Esophagus squamous epithelium (tissue), 5 donors: Measurements from ENCODE around the gene CADPS. TPM values are rescaled to one million over a fixed set of nuclear protein-coding genes. Genes with fewer than 3 reads are reported as not detected.

Source experiments
- DNase-seq: peaks from one replicate; lab custom pipeline; 2025; lab: John Stamatoyannopoulos, UW
- H3K27ac ChIP-seq, 4 donors: fragments of 200-600 bp; sonication (generic); one replicate each; pipeline ENCODE4 v1.5.1; 2016 to 2019; ENCODE audit warnings: mild to moderate bottlenecking in 1 of 4
- H3K27me3 ChIP-seq, 4 donors: fragments of 200-600 bp; sonication (generic); 1 replicate in 3 of 4; 2 replicates in 1 of 4; pipeline versions ENCODE4 v1.5.1 to v1.6.0; 2017 to 2021; ENCODE audit warnings: antibody characterized with exemption in 1 of 4
- H3K36me3 ChIP-seq, 3 donors: fragments of 200-600 bp; sonication (generic); one replicate each; pipeline ENCODE4 v1.5.1; 2016 to 2019
- H3K4me1 ChIP-seq, 3 donors: fragments of 200-600 bp; sonication (generic); one replicate each; pipeline ENCODE4 v1.5.1; 2017 to 2019
- H3K4me3 ChIP-seq, 4 donors: fragments of 200-600 bp; sonication (generic); 1 replicate in 3 of 4; 2 replicates in 1 of 4; pipeline ENCODE4 v1.5.1; 2016 to 2019; ENCODE audit warnings: mild to moderate bottlenecking in 2 of 4, moderate library complexity in 1 of 4
- H3K9me3 ChIP-seq, 3 donors: fragments of 200-600 bp; sonication (generic); one replicate each; pipeline ENCODE4 v1.5.1; 2016 to 2019
- POLR2A ChIP-seq, 4 donors: fragments of 450-650 bp; IDR thresholded peaks; one replicate each; pipeline ENCODE4 v1.6.1; 2017; ENCODE audit warnings: antibody characterized with exemption in 4 of 4, mild to moderate bottlenecking in 4 of 4, moderate library complexity in 3 of 4
- WGBS, 2 donors: methylation state at CpG; one replicate each; pipeline ENCODE4 v1.1.5; 2018; 5-methylcytosine and 5-hydroxymethylcytosine counted together
- intact Hi-C: fragments of 100-400 bp; cut with DNase I; formaldehyde crosslinking; loops from one replicate; pipeline ENCODE4 v1.15.0; 2022
- total RNA-seq, 4 donors: library from RNA; depleted of rRNA; stranded (reverse); fragments of >200 nt; gene quantifications; one replicate each; pipeline ENCODE4 v1.1.0, GENCODE V29; 2016
- TF ChIP-seq, protein P1 (sequence below), 6 experiments: fragments of 450-650 bp in 4 of 6; fragments of 200-600 bp in 2 of 6; sonication (generic) in 2 of 6; IDR thresholded peaks; one replicate each; pipeline ENCODE4 v1.5.1; 2016 to 2019; ENCODE audit warnings: antibody characterized with exemption in 6 of 6, mild to moderate bottlenecking in 4 of 6, moderate library complexity in 4 of 6
- donor health status: DM: yes; HTN: yes; CAD: no.

CADPS gene
- total RNA-seq, 4 donors from 2014 or later: 0.09 to 4.8 TPM; not detected in 2

DNA sequence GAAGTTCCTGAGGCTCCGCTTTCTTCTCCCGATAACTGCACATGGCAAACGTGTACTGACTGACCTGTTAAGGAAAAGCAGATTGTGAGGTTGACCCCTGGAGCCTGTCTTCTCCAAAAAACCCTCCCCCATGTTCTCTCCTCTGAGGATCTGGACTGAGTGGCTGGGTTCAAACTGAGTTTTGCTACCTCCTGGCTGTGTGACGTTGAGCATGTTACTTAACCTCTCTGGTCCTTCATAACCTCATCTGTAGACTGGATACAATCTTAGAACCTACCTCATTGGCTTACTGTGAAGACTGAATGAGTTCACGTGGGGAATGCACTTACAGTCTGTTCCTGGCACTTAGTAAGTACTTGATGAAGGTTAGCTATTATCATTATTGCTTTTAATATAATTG is 317.8 kb downstream of the CADPS start:
- 67 to 80% methylated on average over 5 of the region's 5 CpGs for WGBS, 2 donors
- no peak overlapping the region for H3K4me3 ChIP-seq
- TF ChIP-seq POLR2A (IDR thresholded peaks at IDR 0.05): no peak
- TF ChIP-seq, protein P1, sequence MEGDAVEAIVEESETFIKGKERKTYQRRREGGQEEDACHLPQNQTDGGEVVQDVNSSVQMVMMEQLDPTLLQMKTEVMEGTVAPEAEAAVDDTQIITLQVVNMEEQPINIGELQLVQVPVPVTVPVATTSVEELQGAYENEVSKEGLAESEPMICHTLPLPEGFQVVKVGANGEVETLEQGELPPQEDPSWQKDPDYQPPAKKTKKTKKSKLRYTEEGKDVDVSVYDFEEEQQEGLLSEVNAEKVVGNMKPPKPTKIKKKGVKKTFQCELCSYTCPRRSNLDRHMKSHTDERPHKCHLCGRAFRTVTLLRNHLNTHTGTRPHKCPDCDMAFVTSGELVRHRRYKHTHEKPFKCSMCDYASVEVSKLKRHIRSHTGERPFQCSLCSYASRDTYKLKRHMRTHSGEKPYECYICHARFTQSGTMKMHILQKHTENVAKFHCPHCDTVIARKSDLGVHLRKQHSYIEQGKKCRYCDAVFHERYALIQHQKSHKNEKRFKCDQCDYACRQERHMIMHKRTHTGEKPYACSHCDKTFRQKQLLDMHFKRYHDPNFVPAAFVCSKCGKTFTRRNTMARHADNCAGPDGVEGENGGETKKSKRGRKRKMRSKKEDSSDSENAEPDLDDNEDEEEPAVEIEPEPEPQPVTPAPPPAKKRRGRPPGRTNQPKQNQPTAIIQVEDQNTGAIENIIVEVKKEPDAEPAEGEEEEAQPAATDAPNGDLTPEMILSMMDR (IDR thresholded peaks at IDR 0.05): no peak
- H3K27me3 ChIP-seq: no peaks in the 10 kb centered on the region
- no peak for DNase-seq
- no peaks in the 10 kb centered on the region for H3K9me3 ChIP-seq
- H3K36me3 ChIP-seq: no peaks in the 10 kb centered on the region
- intact Hi-C loops: loop anchor here (5.0 to 10.0 kb wide), 2 partner anchors 225 to 353 kb away; no protein-coding TSS in a partner anchor
- H3K4me1 ChIP-seq: no peaks in the 10 kb centered on the region
- no peak overlapping the region for H3K27ac ChIP-seq

DNA sequence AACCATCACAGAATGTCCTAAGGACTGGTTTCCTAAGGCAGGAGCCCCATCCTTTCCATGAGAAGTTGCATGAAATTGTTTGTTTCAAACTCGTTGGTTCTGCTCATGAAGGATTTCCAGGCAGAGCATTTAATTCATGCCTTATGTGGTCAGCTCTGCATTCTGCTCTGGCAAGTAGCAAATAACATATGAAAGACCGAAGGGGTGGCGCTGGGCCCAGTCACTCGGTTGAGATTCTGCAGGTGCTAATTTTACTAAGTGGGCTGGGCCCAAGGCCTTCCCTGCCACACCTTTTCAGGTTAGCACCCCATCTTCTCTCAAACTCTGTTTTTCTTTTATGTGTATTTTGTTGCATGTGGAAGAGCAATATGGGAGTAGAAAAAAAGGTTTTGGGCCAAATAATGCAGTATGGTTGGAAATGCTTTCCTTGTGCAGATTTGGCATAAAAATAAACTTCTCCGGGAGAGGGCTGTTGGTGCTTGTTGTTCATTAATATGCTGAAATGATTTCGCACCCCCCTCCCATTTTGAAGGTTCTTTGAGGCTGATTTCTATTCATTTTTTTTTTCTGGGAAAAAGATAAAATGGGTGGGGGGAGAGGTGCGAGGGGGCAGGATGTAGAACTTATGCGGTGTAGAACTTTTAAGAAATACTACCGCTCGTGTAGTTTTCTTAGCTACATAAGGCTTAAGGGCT is 318.9 kb downstream of the CADPS start:
- no peaks in the 10 kb centered on the region for H3K27me3 ChIP-seq
- DNase-seq: no peak
- H3K4me3 ChIP-seq: no peak overlapping the region
- H3K36me3 ChIP-seq: no peaks in the 10 kb centered on the region
- TF ChIP-seq, protein P1 (IDR thresholded peaks at IDR 0.05): no peak
- no peak for TF ChIP-seq POLR2A (IDR thresholded peaks at IDR 0.05)
- intact Hi-C loops: loop anchor here (5.0 to 10.0 kb wide), 2 partner anchors 224 to 351 kb away; no protein-coding TSS in a partner anchor
- H3K9me3 ChIP-seq: no peaks in the 10 kb centered on the region
- WGBS, 2 donors: 64 to 66% methylated on average over 10 of the region's 10 CpGs
- no peak overlapping the region for H3K27ac ChIP-seq
- no peaks in the 10 kb centered on the region for H3K4me1 ChIP-seq

GRCh38 chr3:62554264-62554799 is 320.9 kb downstream of the CADPS start:
- TF ChIP-seq, protein P1 (IDR thresholded peaks at IDR 0.05): peak in 1 of 6 experiments; percentile 35
- TF ChIP-seq POLR2A (IDR thresholded peaks at IDR 0.05): no peak
- no peak for DNase-seq
- Histone ChIP-seq H3K27me3 (peaks cover 0 to 11% (median 0%) of the 10 kb centered on the region in 4 donors), H3K4me3 (no peak overlapping the region), H3K4me1 (no peaks in the 10 kb centered on the region), H3K9me3 (no peaks in the 10 kb centered on the region), H3K36me3 (no peaks in the 10 kb centered on the region), H3K27ac (no peak overlapping the region)
- WGBS, 2 donors: 40 to 54% methylated on average over 3 of the region's 3 CpGs
- intact Hi-C loops: loop anchor here (10.0 kb wide), 1 partner anchor 350 kb away; no protein-coding TSS in a partner anchor

DNA sequence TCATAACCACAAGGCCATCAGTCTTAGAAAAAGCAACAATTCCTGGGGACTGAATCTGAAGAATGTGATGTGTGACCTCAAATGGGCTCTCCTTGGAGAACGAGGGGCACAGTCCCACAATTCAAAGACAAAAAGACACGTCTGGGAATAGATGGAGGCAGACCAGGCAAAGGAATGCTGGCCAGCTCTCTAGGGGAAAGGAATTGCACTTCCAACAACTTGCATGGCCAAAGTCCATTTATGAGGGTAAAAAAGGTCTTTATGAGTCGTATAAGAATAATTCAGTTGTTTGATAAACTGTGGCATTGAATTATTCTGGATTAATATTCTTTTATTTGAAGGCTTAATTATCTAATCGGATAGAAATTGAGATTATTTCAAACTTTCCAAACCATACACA is 321.4 kb downstream of the CADPS start:
- no peaks in the 10 kb centered on the region for H3K9me3 ChIP-seq
- H3K27me3 ChIP-seq: peaks cover 0 to 11% (median 0%) of the 10 kb centered on the region in 4 donors
- H3K4me3 ChIP-seq: no peak overlapping the region
- H3K27ac ChIP-seq: no peak overlapping the region
- no peaks in the 10 kb centered on the region for H3K36me3 ChIP-seq
- intact Hi-C loops: loop anchor here (10.0 kb wide), 1 partner anchor 349 kb away; no protein-coding TSS in a partner anchor
- TF ChIP-seq, protein P1 (IDR thresholded peaks at IDR 0.05): no peak
- no peak for TF ChIP-seq POLR2A (IDR thresholded peaks at IDR 0.05)
- no peaks in the 10 kb centered on the region for H3K4me1 ChIP-seq
- DNase-seq: no peak
- WGBS, 2 donors: 61 to 63% methylated on average over 4 of the region's 4 CpGs

DNA sequence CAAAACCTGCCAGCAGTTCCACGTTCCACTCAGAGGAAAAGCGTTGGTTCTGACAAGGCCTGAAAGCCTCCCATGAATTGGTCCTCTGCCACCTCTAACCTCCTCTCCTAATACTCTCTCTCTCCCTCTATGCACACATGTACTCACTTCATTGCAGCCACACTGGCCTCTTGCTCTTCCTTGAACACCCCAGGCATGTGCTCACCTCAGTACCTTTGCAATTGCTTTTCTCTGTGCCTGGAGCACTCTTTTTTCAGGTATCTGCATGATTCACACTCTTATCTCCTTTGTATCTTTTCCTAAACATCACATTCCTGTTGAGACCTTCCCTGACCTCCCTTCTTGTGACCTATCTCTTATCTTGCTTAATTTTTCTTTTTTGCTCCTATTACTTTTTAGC is 323.7 kb downstream of the CADPS start:
- H3K9me3 ChIP-seq: no peaks in the 10 kb centered on the region
- TF ChIP-seq, protein P1 (IDR thresholded peaks at IDR 0.05): no peak
- no peak for TF ChIP-seq POLR2A (IDR thresholded peaks at IDR 0.05)
- no peak for DNase-seq
- 85 to 92% methylated on average over 2 of the region's 2 CpGs for WGBS, 2 donors
- H3K27me3 ChIP-seq: peaks cover 0 to 11% (median 0%) of the 10 kb centered on the region in 4 donors
- H3K4me1 ChIP-seq: no peaks in the 10 kb centered on the region
- no peaks in the 10 kb centered on the region for H3K36me3 ChIP-seq
- H3K27ac ChIP-seq: no peak overlapping the region
- no peak overlapping the region for H3K4me3 ChIP-seq
- intact Hi-C loops: loop anchor here (10.0 kb wide), 1 partner anchor 347 kb away; no protein-coding TSS in a partner anchor
